GM12864 (cell line): Measurements from ENCODE around the gene SEC61B.

ENCODE experiments used
- DNase-seq: peaks from one replicate; pipeline ENCODE4 v3.0.0-alpha.2; 2011; ENCODE audit warnings: low read depth
- H3K4me3 ChIP-seq: 2 replicates; pipeline ENCODE4 v1.5.1; 2011; ENCODE audit warnings: mild to moderate bottlenecking, low read depth, low read length, control low read depth
- TF ChIP-seq, protein P1 (sequence below): IDR thresholded peaks from 2 replicates; pipeline ENCODE4 v1.5.1; 2011; ENCODE audit warnings: low read depth, mild to moderate bottlenecking, moderate library complexity, low read length, control low read depth, inconsistent platforms; ENCODE audit errors: missing control alignments

Gene SEC61B

GRCh38 chr9:99221621-99222415 lies at the start of gene SEC61B, which contains the start of gene ALG2:
Gene SEC61B (plus strand): TSS chr9:99222282. CDS start chr9:99222364, 82 bp downstream.
Gene ALG2 (minus strand): TSS chr9:99221942. CDS start chr9:99221894, 48 bp downstream.
- DNase-seq: peak; percentile 85
- H3K4me3 ChIP-seq: peak within 1 kb of the TSS; percentile 86
- TF ChIP-seq, protein P1, sequence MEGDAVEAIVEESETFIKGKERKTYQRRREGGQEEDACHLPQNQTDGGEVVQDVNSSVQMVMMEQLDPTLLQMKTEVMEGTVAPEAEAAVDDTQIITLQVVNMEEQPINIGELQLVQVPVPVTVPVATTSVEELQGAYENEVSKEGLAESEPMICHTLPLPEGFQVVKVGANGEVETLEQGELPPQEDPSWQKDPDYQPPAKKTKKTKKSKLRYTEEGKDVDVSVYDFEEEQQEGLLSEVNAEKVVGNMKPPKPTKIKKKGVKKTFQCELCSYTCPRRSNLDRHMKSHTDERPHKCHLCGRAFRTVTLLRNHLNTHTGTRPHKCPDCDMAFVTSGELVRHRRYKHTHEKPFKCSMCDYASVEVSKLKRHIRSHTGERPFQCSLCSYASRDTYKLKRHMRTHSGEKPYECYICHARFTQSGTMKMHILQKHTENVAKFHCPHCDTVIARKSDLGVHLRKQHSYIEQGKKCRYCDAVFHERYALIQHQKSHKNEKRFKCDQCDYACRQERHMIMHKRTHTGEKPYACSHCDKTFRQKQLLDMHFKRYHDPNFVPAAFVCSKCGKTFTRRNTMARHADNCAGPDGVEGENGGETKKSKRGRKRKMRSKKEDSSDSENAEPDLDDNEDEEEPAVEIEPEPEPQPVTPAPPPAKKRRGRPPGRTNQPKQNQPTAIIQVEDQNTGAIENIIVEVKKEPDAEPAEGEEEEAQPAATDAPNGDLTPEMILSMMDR: no peak

GRCh38 chr9:99173570-99174504 lies 48.2 kb upstream of the SEC61B start:
- H3K4me3 ChIP-seq: no peak overlapping the region
- TF ChIP-seq, protein P1: no peak
- DNase-seq: no peak

- H3K4me3 ChIP-seq: no peak overlapping the region
- no peak for DNase-seq
- TF ChIP-seq, protein P1: no peak
These were observed 45.5 kb upstream of the SEC61B start for GRCh38 chr9:99176527-99177013.

GRCh38 chr9:99177576-99178366 lies 44.3 kb upstream of the SEC61B start:
- TF ChIP-seq, protein P1: no peak
- DNase-seq: no peak
- no peak overlapping the region for H3K4me3 ChIP-seq

DNA sequence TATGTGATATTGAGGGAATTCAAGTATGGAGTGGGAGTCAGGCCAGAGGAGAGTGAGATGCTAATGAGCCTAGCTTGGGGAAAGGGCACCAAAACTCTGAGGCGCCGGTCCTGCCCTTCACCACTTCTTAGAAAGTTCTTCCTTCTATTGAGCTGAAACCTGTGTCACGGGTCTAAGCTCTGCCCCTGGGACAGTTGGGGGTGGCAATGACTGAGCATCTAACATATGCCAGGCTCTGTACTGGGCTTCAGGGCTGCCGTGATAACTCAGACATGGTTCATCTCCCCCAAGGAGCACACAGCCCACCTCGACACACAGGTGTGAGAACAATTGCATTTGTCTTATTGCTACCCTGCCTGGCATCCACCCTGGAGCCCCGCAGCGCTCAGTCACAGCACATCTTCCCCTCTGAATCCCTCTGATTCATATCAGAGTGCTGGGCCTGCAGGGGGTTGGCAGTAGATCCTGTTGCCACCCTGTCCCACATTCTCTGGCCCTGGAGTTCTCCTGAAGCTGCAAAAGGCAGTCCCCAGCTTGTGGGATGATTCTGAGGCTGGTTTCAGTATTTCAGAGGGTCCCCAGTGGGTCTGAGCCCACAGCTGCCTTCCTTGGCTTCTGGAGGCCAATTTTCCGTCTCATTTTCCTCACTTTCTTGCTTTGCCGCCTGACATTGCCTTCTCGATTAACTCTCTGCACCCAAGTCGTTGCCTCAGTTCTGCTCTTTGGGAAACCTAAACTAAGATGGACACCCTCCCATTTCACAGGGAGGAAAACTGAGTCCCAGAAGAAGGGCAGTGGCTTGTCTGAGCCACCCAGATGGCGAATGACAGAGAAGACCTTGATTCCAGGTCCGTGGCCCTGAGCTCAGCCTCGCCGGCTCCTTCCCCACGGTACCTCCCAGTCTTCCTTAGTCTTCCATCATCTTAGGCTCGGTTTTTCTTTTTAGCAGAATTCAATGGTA lies 42.9 kb upstream of the SEC61B start:
- TF ChIP-seq, protein P1: no peak
- H3K4me3 ChIP-seq: no peak overlapping the region
- DNase-seq: no peak
